Measurements from ENCODE around the gene CLSTN2. TPM values are rescaled to one million over a fixed set of nuclear protein-coding genes. Genes with fewer than 3 reads are reported as not detected.

CLSTN2 gene
- total and polyA plus RNA-seq, 2 of the 4 experiments (the other 2 are of a cell fraction) = under 0.01 to 0.07 TPM

DNA sequence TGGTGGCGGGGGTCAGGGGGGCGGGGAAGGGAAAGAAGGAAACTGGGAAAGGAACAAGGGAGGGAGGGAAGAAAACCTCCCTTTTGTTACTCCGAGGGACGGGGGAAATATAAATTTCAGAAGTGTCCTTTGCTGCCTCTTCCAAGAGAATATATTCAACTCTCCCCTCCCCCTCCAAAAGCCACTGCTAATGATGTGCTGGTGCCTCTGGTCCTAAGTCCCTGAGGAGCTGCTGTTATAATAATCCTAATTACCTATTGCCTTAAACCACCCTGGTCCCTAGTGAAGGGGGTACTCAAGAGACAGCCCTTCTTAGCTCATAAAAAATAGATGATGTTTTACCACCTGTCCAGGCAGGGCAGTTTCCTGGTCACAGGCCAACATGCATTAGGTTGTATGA is 624.6 kb downstream of the CLSTN2 start:
- dilution Hi-C loops (cut with HindIII; ENCODE audit: low sequenced_read_pairs, unreplicated experiment) = no loop called here
- ATAC-seq (ENCODE audit: low read depth) = no peak
- Histone ChIP-seq H3K56ac (ENCODE audit: extremely low read depth, insufficient read depth, low read length) (no peak overlapping the region), H2BK15ac (ENCODE audit: low read depth, low read length) (no peak overlapping the region), H3K79me1 (ENCODE audit: low read depth in 1 of 2, low read length in 2 of 2) (no peaks in the 10 kb centered on the region), H3K4me3 (ENCODE audit: insufficient read depth, low read depth, low read length) (no peak overlapping the region), H3K23ac (ENCODE audit: low read depth, low read length) (no peak overlapping the region), H2AK5ac (ENCODE audit: low read depth, low read length) (no peak overlapping the region), H3K4ac (ENCODE audit: low read depth, low read length) (no peak overlapping the region), H2BK5ac (ENCODE audit: low read depth, low read length, poor library complexity, severe bottlenecking) (no peak overlapping the region), H3K9me1 (ENCODE audit: insufficient read depth, low read length) (no peaks in the 10 kb centered on the region), H4K5ac (ENCODE audit: low read depth, low read length) (no peak overlapping the region), H4K91ac (ENCODE audit: insufficient read depth, low read depth, low read length) (no peak overlapping the region), H2AK9ac (replicated peaks; ENCODE audit: low read depth, low read length, poor library complexity) (no peak overlapping the region), H2BK120ac (ENCODE audit: low read depth, low read length) (no peak overlapping the region), H3K9ac (ENCODE audit: low read depth, low read length) (no peak overlapping the region), H3K4me2 (ENCODE audit: low read depth, low read length) (no peak overlapping the region), H3K4me1 (ENCODE audit: control insufficient read depth, insufficient read depth, low read length) (no peaks in the 10 kb centered on the region), H3K27me3 (ENCODE audit: control insufficient read depth, insufficient read depth, low read length) (no peaks in the 10 kb centered on the region), H4K20me1 (ENCODE audit: insufficient read depth, low read length) (no peaks in the 10 kb centered on the region), H2AFZ (replicated peaks; ENCODE audit: low read length, poor library complexity) (no peak overlapping the region), H2BK20ac (ENCODE audit: low read depth, low read length) (no peak overlapping the region), H3K14ac (replicated peaks; ENCODE audit: low read depth, low read length) (no peak overlapping the region), H3K27ac (ENCODE audit: insufficient read depth, low read length) (no peak overlapping the region), H3K36me3 (ENCODE audit: control insufficient read depth, insufficient read depth, low read length) (no peaks in the 10 kb centered on the region), H3K18ac (ENCODE audit: low read depth, low read length) (no peak overlapping the region), H3K9me3 (ENCODE audit: control insufficient read depth, insufficient read depth, low read length) (peaks cover 14% of the 10 kb centered on the region; the same call in 1 of the 2 replicates), H4K8ac (ENCODE audit: low read depth in 2 of 2, low read length in 2 of 2) (no peak overlapping the region)
- no peak for DNase-seq
- CTCF ChIA-PET = no interaction called here
- POLR2A ChIA-PET (ENCODE audit: unreplicated experiment) = no interaction called here
- no CpG with 5 or more reads among the region's 4 CpGs for WGBS, 2 experiments (ENCODE audit: extremely low coverage in 2 of 2, insufficient read length in 1 of 2)
- intact Hi-C loops (cut with micrococcal nuclease) = no loop called here
- TF ChIP-seq SMC3 (IDR thresholded peaks at IDR 0.05; ENCODE audit: low read depth, low read length) = no peak
- TF ChIP-seq CEBPB (IDR thresholded peaks at IDR 0.05; ENCODE audit: low read depth, low read length) = no peak
- no peak for TF ChIP-seq CHD1 (IDR thresholded peaks at IDR 0.05; ENCODE audit: low read depth, low read length)
- no peak for TF ChIP-seq NFE2L2 (IDR thresholded peaks at IDR 0.05; ENCODE audit: low read depth, low read length)
- no peak for TF ChIP-seq RFX5 (IDR thresholded peaks at IDR 0.05; ENCODE audit: low read depth, low read length)
- no peak for TF ChIP-seq MXI1 (IDR thresholded peaks at IDR 0.05; ENCODE audit: borderline replicate concordance, low read depth, low read length)
- TF ChIP-seq RAD21 (IDR thresholded peaks at IDR 0.05; ENCODE audit: low read length) = no peak
- no TSS peak for BruUV-seq (replicated peaks)
- in situ Hi-C loops (cut with MboI; ENCODE audit: low sequenced_read_pairs) = no loop called here

All from IMR-90 (cell line).